UCSD-AML1 (cell line): ENCODE results near the gene ZNF423.

Experiments
- DNase-seq: peaks from one replicate; lab custom pipeline; 2025; ENCODE audit not compliant: unreplicated experiment; lab: John Stamatoyannopoulos, UW

Gene ZNF423

DNA sequence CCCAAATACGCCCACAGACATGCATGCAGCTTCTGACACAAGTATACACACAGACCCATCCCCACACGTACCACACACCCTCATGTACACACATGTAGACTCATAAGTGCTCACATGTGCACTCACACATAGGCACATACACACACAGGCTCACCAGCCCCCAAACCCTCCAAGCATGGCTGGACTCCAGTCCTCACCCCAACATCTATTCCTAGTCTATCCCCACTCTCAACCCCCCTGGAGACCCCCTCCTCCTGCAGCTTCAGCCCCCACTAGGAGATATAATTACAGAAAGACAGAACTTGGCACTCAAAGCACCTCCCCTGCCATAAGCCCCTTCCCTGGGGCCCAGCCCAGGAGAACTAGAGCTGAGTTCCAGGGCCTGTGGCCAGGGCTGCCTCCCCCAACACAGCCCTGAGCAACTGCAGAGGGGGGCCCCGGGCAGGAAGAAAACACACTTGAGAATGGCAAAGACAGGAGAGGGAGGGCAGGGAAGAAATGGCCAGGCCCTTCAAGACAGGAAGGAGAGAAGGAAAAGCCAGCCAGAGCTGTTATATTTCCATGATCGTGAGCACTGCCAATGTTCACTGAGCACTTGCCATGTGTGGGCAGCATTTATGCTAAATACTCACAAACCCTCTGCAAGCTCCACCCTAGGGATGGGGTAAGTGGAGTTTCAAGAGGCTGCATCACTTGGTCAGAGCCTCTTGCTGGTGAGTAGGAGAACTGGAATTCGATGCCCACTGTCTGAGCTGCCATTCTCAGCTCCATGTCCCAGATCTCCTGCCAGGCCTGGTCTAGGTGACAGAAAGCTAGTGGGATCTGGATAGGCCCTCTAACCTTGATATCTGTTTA lies 224.5 kb downstream of the ZNF423 start:
- DNase-seq, result no peak

DNA sequence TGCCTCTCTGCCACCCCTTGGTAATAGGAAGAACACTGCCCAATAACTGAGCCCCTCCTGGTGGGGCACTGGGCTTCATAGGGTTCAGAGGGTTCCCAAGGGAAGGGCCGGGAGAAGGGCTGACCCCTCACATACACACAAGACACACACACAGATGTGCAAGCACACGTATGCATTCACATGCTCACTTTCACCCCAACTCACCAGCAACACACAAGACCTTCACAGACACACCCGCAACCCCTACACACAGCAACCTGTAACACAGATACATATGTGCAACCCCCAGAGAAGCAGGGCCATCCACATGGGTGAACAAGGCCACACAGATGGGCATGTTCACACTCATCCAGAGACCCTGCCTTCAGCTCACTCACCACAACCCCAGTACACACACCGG lies 225.1 kb downstream of the ZNF423 start:
- DNase-seq, result no peak

- DNase-seq, result no peak
Observed at GRCh38 chr16:49629851-49630250, 226.1 kb downstream of the ZNF423 start.

DNA sequence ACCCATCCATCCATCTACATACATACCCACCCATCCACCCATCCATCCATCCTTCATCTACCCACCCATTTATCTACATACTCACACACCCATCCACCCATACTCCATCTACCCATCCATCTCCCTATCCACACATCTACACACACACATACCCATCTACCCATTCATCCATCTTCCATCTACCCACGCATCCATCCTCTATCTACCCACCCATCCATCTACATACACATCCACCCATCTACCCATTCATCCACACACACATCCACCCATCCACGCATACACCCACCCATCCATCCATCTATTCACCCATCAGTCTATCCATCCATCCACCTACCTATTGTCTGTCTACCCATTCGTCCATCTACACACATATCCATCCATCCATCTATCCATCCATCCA lies 227.8 kb downstream of the ZNF423 start:
- DNase-seq, result no peak

DNA sequence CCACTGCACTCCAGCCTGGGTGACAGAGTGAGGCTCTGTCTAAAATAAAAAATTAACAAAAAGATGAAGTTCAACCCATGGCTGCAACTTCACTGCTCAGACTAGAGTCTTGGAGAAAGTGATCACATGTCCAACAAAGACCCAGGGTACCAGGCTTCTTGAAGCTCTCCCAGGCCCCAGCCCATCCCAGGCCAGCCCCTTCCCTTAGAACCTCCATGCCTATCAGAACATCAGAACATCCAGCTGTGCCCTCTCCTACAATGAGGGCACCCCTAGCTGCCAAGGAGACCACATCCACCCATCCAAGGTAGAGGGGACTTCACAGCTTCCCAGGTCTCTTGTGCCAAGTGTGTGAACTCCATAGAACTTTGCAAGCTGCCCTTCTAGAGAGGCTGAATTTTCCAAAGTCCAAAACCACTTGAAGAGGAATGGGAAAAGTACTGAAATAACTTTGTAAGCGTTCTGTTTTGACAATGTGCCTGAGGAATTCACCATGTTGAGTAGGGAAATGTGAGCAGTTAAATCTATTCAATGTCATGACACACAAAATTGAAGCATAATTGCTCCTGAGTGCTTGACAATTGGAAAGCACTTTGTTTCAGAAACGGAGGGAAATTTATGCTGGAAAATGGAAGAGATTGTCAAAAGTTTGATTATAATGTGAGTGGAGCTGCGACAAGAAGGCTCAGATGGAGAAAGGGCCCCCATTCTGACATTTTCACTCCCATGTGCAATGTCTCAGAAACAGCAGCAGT lies 230.4 kb downstream of the ZNF423 start:
- no peak for DNase-seq

DNA sequence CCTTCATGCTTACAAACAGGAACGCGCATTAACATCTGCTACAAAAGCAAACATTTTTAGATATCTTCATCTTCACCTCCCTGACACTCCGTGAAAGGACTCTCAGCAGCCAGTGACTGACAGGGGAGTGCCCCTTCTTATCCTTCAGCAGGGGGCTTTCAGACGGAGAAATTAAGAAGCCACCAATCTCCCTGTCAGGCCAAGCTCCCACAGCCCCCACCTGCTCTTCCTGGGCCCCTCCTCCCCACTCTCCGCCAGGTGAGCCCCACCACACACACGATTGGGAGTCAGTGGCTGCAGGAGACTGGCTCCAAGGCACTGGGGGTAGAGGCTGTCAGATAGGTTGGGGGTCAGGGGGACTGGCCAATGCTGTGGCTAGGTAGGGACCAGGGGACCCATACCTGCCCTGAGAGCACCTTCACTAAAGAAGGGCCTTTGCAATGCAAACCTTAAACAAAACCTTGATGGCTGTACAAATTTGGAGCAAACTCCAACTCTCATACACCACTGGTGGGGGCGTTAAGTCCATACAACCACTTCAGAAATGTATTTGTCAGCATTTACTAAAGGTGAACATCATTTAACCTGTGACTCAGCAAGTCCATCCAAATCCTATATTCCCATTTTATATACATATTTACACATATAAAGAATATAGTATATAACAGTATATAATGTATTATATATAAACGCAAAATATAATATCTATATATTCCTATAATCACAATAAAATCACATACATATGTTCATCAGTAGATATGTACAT lies 232.2 kb downstream of the ZNF423 start:
- DNase-seq, result no peak

DNA sequence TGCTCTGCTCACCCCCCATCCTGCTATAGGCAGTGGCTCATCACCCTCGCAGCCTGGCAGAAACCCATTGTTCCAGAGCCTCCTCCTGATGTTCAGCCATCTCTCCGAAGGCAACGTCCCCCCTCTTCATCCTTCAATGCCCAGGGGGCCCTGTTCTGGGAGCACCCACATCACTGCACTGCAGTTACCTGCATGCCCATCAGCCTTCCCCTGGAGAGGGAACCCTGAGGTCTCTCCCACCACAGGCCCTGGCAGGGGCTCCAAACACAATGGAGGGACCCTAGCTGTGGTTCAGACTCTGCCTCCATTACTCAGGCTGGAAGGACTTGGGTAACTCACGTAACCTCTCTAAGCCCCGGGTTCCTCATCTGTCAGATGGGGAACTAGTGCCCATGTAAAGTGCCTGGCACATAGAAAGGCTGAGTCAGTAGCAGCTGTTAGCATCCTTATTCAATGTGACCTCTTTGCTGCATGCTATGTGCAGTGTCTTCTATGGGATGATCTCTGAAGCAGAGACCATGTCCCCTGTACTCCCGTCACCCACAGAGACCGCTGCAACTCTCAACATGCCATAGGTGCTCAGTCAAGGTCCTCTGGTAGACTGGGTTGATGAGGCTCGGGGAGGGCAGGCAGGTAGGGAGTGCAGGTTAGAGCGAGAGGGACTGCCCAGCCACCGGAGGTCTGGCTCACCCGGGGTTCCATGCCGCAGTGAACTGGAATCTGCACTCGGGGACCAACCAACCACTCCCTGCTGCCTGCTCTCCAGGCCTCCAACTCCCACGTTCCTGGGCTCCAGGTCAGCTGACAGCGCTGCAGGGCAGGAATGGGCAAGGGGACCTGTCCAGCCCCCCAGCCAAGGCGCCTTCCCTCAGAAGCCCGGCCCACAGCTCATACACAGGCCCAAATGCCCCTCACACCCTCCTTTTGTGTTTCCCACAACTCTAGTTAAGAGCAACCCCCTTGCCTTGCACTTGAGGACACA lies 233.2 kb downstream of the ZNF423 start:
- no peak for DNase-seq

GRCh38 chr16:49622084-49622390 lies 233.9 kb downstream of the ZNF423 start:
- no peak for DNase-seq

DNA sequence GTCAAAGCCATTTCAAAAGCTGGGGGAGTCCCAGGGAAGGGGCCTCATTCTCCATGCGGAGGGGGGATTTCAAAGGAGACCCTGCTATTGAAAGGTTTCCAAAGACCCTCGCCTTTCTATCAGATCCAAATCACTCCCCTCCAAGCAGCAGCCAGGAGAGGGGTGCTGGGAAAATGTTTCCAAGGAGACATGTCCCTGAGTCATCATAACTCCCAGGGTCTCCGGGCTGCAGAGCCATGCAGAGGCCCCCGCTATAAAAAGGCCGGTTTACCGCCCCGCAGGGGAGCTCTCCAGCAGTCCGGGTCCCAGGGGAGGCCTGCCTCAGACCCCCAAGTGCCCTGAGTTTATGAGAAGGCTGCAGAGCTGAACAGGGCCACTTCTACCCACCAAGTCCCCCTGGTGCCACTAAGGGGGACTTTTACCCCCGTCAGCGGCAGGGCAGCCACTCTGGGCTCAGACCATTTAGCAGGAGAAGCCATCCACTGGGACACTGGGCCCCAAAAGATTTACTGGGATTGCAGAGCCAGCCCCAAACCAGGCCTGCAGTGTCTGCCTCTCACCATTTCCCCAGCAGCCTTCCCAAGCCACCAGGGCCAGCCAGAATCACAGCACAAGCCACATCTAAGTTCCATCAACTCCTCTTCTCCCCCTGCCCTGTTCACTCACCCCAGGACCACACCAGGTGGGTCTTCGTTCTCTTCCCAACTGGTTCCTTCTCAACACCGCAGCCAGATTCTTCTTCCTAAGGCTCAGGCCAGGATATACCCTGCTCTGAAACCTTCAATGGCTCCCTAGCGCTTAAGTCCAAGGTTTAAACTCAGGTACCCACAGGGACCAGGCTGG lies 234.4 kb downstream of the ZNF423 start:
- no peak for DNase-seq

GRCh38 chr16:49620869-49621240 lies 235.1 kb downstream of the ZNF423 start:
- no peak for DNase-seq

DNA sequence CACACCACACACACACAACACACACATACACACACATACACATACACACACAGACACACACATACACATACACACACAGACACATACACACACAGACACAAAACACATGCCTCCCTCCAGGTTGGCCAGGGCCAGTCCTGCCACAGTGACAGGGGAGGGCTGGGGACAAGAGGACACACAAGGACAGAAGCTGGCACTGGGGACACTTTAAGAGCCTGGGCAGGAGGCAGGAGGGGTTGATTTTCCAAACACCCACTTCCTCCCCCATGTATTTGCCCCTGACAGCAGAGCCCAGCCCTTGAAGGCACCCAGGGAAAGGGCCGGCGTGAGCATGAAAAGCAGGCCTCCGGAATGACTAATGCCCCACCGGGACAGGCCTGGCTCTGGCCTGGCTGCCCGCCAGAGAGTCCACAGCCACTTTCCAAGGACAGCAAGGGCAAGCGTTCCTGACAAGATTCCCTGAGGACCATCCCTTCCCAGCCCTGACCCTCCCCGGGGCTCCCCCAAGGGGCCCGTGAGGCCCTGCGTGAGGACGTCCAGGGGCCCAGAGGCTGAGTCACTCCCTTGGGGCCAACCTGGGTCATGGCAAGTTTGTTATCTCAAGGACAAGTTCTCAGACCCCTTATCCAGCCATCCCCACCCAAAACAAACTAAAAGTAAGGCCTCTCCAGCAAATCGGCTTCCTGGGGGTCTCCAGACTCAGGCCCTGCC lies 235.6 kb downstream of the ZNF423 start:
- no peak for DNase-seq

GRCh38 chr16:49619811-49620157 lies 236.1 kb downstream of the ZNF423 start:
- DNase-seq, result no peak

- no peak for DNase-seq
Observed at GRCh38 chr16:49618955-49619354, 237.0 kb downstream of the ZNF423 start.

- DNase-seq, result no peak
Observed at GRCh38 chr16:49617710-49618330, 238.1 kb downstream of the ZNF423 start.

GRCh38 chr16:49617016-49617629 lies 238.8 kb downstream of the ZNF423 start:
- no peak for DNase-seq

DNA sequence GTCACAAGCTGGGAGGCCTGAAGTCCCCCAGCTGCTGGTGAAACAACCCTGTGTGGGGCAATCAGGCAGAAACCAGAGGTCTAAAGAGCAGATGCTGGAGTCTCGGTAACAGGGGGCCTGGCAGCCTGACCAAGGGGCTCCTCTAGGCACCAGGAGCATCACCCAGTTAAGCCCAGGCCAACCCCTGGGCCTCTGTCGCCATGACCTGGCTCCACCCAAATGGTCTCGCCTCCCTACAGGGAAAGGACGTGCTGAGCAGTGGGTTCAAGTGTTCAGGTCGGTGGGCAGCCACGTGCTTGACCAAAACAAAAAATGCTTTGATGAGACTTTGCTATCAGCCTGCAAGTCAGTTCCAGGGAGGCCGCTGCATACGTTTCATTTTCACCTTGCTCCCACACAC lies 240.3 kb downstream of the ZNF423 start:
- DNase-seq, result no peak

DNA sequence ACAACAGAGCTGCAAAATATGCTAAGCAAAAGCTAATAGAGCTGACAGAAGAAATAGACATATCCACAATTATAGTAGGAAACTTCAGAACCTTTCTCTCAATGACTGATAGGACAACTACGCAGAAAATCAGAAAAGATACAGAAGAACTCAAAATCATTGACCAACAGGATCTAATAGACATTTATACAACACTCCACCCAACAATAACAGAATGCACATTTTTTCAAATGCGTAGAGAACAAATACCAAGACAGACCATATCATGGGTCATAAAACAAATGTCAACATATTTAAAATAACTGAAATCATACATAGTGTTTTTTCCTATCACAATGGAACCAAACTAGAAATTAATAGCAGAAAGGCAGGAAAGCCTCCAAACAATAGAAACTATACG lies 244.9 kb downstream of the ZNF423 start:
- no peak for DNase-seq

DNA sequence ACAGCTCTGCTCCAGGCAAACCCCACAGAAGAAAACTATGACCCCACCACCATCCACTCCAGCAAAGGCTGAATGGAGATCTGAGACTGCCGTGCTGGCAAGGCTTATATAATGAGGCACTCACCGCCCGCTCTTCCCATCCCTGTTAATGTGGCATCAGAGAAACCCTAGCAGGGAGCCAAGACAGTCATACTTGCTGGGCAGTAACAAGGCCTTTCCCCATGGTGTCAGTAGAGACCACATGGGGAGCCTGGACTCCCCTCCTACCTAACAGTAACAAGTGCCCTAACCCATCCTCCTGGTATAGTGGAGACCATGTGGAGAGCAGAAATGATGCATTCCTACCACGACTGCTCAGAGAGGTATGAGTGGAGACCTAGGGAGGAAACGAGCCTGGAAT lies 247.1 kb downstream of the ZNF423 start:
- DNase-seq, result no peak
